GM23338 (cell line): Measurements from ENCODE around the gene SLX4. TPM values are rescaled to one million over a fixed set of nuclear protein-coding genes. Genes with fewer than 3 reads are reported as not detected.

ENCODE experiments used
- ATAC-seq: fragments of 200-7000 bp; cut with Tn5 transposase; 3 replicates; pipeline ENCODE4 v1.9.1; 2020
- DNase-seq: peaks from one replicate; pipeline ENCODE4 v3.0.0-alpha.2; 2015; ENCODE audit warnings: low spot score
- H2AFZ ChIP-seq: fragments of 200-600 bp; sonication (generic); 2 replicates; pipeline ENCODE4 v1.8.0; 2016; ENCODE audit warnings: antibody characterized with exemption, mild to moderate bottlenecking, moderate library complexity
- H3F3A ChIP-seq: fragments of 200-600 bp; sonication (generic); replicated peaks from 2 replicates; pipeline ENCODE4 v1.8.0; 2017; ENCODE audit warnings: antibody characterized with exemption, mixed run types, low read depth
- H3K27ac ChIP-seq: fragments of 200-600 bp; sonication (generic); 2 replicates; pipeline ENCODE4 v1.6.1; 2016; ENCODE audit warnings: low read depth
- H3K27me3 ChIP-seq: fragments of 200-600 bp; sonication (generic); 2 replicates; pipeline ENCODE4 v1.8.0; 2016; ENCODE audit warnings: mild to moderate bottlenecking, mixed run types, moderate library complexity; ENCODE audit not compliant: insufficient read depth
- H3K36me3 ChIP-seq: fragments of 200-600 bp; sonication (generic); 2 replicates; pipeline ENCODE4 v1.8.0; 2016; ENCODE audit warnings: mild to moderate bottlenecking; ENCODE audit not compliant: insufficient read depth
- H3K4me1 ChIP-seq: fragments of 200-600 bp; sonication (generic); 2 replicates; pipeline ENCODE4 v1.8.0; 2016; ENCODE audit warnings: mild to moderate bottlenecking, moderate library complexity; ENCODE audit not compliant: insufficient read depth
- H3K4me2 ChIP-seq: fragments of 200-600 bp; sonication (generic); 2 replicates; pipeline ENCODE4 v1.7.1; 2017; ENCODE audit warnings: mixed run types
- H3K4me3 ChIP-seq: fragments of 200-600 bp; sonication (generic); 2 replicates; pipeline ENCODE4 v1.6.1; 2016; ENCODE audit warnings: mixed run types
- H3K79me2 ChIP-seq: fragments of 200-600 bp; sonication (generic); replicated peaks from 2 replicates; pipeline ENCODE4 v1.8.0; 2017; ENCODE audit warnings: mild to moderate bottlenecking; ENCODE audit not compliant: insufficient read depth
- H3K9me2 ChIP-seq: fragments of 200-600 bp; sonication (generic); 2 replicates; pipeline ENCODE4 v1.8.0; 2017; ENCODE audit not compliant: insufficient read depth
- H4K20me1 ChIP-seq: fragments of 200-600 bp; sonication (generic); replicated peaks from 2 replicates; pipeline ENCODE4 v1.8.0; 2017; ENCODE audit warnings: mild to moderate bottlenecking; ENCODE audit not compliant: insufficient read depth
- H3K27ac Mint-ChIP-seq: 2 replicates; pipeline ENCODE4 v1.8.0; 2020; ENCODE audit warnings: inconsistent platforms, mild to moderate bottlenecking, moderate library complexity, mixed read lengths
- H3K27me3 Mint-ChIP-seq: 3 replicates; pipeline ENCODE4 v1.8.0; 2022; ENCODE audit warnings: low read depth, mild to moderate bottlenecking, moderate library complexity, mixed read lengths, inconsistent platforms; ENCODE audit not compliant: insufficient read depth, poor library complexity
- H3K36me3 Mint-ChIP-seq: 3 replicates; pipeline ENCODE4 v1.8.0; 2021; ENCODE audit warnings: low read depth, mild to moderate bottlenecking, inconsistent platforms, moderate library complexity, mixed read lengths
- H3K4me1 Mint-ChIP-seq: 3 replicates; pipeline ENCODE4 v1.8.0; 2020; ENCODE audit warnings: mild to moderate bottlenecking, inconsistent platforms, mixed read lengths
- H3K4me3 Mint-ChIP-seq: 3 replicates; pipeline ENCODE4 v1.8.0; 2021; ENCODE audit warnings: moderate library complexity, mild to moderate bottlenecking, inconsistent platforms, mixed read lengths
- H3K9me3 Mint-ChIP-seq: 3 replicates; pipeline ENCODE4 v1.8.0; 2020; ENCODE audit warnings: moderate library complexity, mild to moderate bottlenecking, inconsistent platforms, mixed read lengths
- CREB1 ChIP-seq: fragments of 250-450 bp; sonication (Bioruptor Pico); IDR thresholded peaks from 2 replicates; pipeline ENCODE4 v1.5.0; 2020; ENCODE audit warnings: low read depth, mild to moderate bottlenecking, moderate library complexity
- CTCF ChIP-seq, 2 experiments: fragments of 200-600 bp in 1 of 2; sonication (generic) in 1 of 2; conservative IDR thresholded peaks; 2 replicates each; pipeline versions ENCODE4 v1.5.1 to v1.6.1; 2016 to 2017; ENCODE audit warnings: antibody characterized with exemption in 2 of 2, low read depth in 2 of 2, mild to moderate bottlenecking in 2 of 2, moderate library complexity in 1 of 2
- EZH2 ChIP-seq: fragments of 200-600 bp; sonication (generic); IDR thresholded peaks from one replicate; pipeline ENCODE4 v1.8.0; 2017; ENCODE audit warnings: antibody characterized with exemption, mild to moderate bottlenecking, low read depth; ENCODE audit not compliant: unreplicated experiment
- EZH2phosphoT487 ChIP-seq: fragments of 200-600 bp; sonication (generic); IDR thresholded peaks from one replicate; pipeline ENCODE4 v1.8.1; 2018; ENCODE audit warnings: antibody characterized with exemption; ENCODE audit not compliant: unreplicated experiment
- JUNB ChIP-seq: IDR thresholded peaks from one replicate; pipeline ENCODE4 v1.6.1; 2016; ENCODE audit warnings: antibody characterized with exemption; ENCODE audit not compliant: unreplicated experiment
- NANOG ChIP-seq: IDR thresholded peaks from 2 replicates; pipeline ENCODE4 v1.6.1; 2016; ENCODE audit warnings: antibody characterized with exemption, borderline replicate concordance
- POLR2AphosphoS5 ChIP-seq: IDR thresholded peaks from 2 replicates; pipeline ENCODE4 v1.6.1; 2016; ENCODE audit warnings: antibody characterized with exemption, low read depth
- REST ChIP-seq: IDR thresholded peaks from one replicate; pipeline ENCODE4 v1.6.1; 2018; ENCODE audit warnings: antibody characterized with exemption; ENCODE audit not compliant: unreplicated experiment
- STAT1 ChIP-seq: IDR thresholded peaks from one replicate; pipeline ENCODE4 v1.6.1; 2016; ENCODE audit warnings: antibody characterized with exemption; ENCODE audit not compliant: unreplicated experiment
- ZNF114 ChIP-seq: fragments of 250-450 bp; sonication (Bioruptor Pico); IDR thresholded peaks from 2 replicates; pipeline ENCODE4 v1.5.0; 2020; ENCODE audit warnings: mild to moderate bottlenecking, moderate library complexity
- ZNF331 ChIP-seq: fragments of 250-450 bp; sonication (Bioruptor Pico); IDR thresholded peaks from 2 replicates; pipeline ENCODE4 v1.5.0; 2020; ENCODE audit warnings: low read depth, mild to moderate bottlenecking, moderate library complexity
- polyA plus RNA-seq: library from polyadenylated mRNA; unstranded; fragments of >200 nt; fragmentation: Nextera tagmentation; extraction: Ambion mirVana; gene quantifications from 2 replicates; pipeline ENCODE4 v1.2.1, GENCODE V29; 2016
- total RNA-seq: library from RNA; depleted of rRNA; stranded (reverse); fragments of >200 nt; shearing (Covaris generic); gene quantifications from 2 replicates; pipeline ENCODE4 v1.2.3, GENCODE V29; 2014
- TF ChIP-seq, protein P1 (sequence below): fragments of 250-450 bp; sonication (Bioruptor Pico); IDR thresholded peaks from 2 replicates; pipeline ENCODE4 v1.5.0; 2020; ENCODE audit warnings: mild to moderate bottlenecking, moderate library complexity
- TF ChIP-seq, protein P2 (sequence below): IDR thresholded peaks from 2 replicates; pipeline ENCODE4 v1.6.1; 2016; ENCODE audit warnings: antibody characterized with exemption

SLX4 gene
- total and polyA plus RNA-seq, 2 experiments from 2014 or later, result 3.0 to 15.2 TPM

GRCh38 chr16:3596101-3596861 is 15.1 kb downstream of the SLX4 start:
- TF ChIP-seq JUNB, result no peak
- TF ChIP-seq POLR2AphosphoS5, result no peak
- TF ChIP-seq STAT1, result no peak
- TF ChIP-seq, protein P1, sequence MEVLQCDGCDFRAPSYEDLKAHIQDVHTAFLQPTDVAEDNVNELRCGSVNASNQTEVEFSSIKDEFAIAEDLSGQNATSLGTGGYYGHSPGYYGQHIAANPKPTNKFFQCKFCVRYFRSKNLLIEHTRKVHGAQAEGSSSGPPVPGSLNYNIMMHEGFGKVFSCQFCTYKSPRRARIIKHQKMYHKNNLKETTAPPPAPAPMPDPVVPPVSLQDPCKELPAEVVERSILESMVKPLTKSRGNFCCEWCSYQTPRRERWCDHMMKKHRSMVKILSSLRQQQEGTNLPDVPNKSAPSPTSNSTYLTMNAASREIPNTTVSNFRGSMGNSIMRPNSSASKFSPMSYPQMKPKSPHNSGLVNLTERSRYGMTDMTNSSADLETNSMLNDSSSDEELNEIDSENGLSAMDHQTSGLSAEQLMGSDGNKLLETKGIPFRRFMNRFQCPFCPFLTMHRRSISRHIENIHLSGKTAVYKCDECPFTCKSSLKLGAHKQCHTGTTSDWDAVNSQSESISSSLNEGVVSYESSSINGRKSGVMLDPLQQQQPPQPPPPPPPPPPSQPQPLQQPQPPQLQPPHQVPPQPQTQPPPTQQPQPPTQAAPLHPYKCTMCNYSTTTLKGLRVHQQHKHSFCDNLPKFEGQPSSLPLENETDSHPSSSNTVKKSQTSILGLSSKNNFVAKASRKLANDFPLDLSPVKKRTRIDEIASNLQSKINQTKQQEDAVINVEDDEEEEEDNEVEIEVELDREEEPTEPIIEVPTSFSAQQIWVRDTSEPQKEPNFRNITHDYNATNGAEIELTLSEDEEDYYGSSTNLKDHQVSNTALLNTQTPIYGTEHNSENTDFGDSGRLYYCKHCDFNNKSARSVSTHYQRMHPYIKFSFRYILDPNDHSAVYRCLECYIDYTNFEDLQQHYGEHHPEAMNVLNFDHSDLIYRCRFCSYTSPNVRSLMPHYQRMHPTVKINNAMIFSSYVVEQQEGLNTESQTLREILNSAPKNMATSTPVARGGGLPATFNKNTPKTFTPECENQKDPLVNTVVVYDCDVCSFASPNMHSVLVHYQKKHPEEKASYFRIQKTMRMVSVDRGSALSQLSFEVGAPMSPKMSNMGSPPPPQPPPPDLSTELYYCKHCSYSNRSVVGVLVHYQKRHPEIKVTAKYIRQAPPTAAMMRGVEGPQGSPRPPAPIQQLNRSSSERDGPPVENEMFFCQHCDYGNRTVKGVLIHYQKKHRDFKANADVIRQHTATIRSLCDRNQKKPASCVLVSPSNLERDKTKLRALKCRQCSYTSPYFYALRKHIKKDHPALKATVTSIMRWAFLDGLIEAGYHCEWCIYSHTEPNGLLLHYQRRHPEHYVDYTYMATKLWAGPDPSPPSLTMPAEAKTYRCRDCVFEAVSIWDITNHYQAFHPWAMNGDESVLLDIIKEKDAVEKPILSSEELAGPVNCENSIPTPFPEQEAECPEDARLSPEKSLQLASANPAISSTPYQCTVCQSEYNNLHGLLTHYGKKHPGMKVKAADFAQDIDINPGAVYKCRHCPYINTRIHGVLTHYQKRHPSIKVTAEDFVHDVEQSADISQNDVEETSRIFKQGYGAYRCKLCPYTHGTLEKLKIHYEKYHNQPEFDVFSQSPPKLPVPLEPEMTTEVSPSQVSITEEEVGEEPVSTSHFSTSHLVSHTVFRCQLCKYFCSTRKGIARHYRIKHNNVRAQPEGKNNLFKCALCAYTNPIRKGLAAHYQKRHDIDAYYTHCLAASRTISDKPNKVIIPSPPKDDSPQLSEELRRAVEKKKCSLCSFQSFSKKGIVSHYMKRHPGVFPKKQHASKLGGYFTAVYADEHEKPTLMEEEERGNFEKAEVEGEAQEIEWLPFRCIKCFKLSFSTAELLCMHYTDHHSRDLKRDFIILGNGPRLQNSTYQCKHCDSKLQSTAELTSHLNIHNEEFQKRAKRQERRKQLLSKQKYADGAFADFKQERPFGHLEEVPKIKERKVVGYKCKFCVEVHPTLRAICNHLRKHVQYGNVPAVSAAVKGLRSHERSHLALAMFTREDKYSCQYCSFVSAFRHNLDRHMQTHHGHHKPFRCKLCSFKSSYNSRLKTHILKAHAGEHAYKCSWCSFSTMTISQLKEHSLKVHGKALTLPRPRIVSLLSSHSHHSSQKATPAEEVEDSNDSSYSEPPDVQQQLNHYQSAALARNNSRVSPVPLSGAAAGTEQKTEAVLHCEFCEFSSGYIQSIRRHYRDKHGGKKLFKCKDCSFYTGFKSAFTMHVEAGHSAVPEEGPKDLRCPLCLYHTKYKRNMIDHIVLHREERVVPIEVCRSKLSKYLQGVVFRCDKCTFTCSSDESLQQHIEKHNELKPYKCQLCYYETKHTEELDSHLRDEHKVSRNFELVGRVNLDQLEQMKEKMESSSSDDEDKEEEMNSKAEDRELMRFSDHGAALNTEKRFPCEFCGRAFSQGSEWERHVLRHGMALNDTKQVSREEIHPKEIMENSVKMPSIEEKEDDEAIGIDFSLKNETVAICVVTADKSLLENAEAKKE, result no peak
- no peak for TF ChIP-seq ZNF331 (CRISPR knock-in tag)
- TF ChIP-seq EZH2, result no peak
- TF ChIP-seq CTCF (conservative IDR thresholded peaks at IDR 0.05; ENCODE audit: low read depth in 2 of 2), result no peak
- TF ChIP-seq NANOG, result no peak
- TF ChIP-seq ZNF114 (CRISPR knock-in tag), result no peak
- TF ChIP-seq, protein P2, sequence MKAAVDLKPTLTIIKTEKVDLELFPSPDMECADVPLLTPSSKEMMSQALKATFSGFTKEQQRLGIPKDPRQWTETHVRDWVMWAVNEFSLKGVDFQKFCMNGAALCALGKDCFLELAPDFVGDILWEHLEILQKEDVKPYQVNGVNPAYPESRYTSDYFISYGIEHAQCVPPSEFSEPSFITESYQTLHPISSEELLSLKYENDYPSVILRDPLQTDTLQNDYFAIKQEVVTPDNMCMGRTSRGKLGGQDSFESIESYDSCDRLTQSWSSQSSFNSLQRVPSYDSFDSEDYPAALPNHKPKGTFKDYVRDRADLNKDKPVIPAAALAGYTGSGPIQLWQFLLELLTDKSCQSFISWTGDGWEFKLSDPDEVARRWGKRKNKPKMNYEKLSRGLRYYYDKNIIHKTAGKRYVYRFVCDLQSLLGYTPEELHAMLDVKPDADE, result no peak
- TF ChIP-seq CREB1 (CRISPR knock-in tag), result no peak
- TF ChIP-seq EZH2phosphoT487, result no peak
- no peak for TF ChIP-seq REST
- Histone ChIP-seq H2AFZ (no peak overlapping the region), H3K79me2 (no peaks in the 10 kb centered on the region), H3F3A (no peaks in the 10 kb centered on the region), H4K20me1 (no peaks in the 10 kb centered on the region), H3K4me1 (no peaks in the 10 kb centered on the region), H3K36me3 (peaks cover 10% of the 10 kb centered on the region), H3K27ac (no peak overlapping the region), H3K4me3 (no peak overlapping the region), H3K4me2 (no peak overlapping the region), H3K9me2 (no peaks in the 10 kb centered on the region), H3K27me3 (no peaks in the 10 kb centered on the region)
- ATAC-seq (no peak), DNase-seq (no peak)
- Mint-ChIP-seq H3K27ac (no peak overlapping the region), H3K27me3 (peaks cover 7% of the 10 kb centered on the region), H3K4me1 (no peaks in the 10 kb centered on the region), H3K4me3 (no peak overlapping the region), H3K9me3 (peaks cover 27% of the 10 kb centered on the region), H3K36me3 (peaks cover 51% of the 10 kb centered on the region)
